AG20443 (cell line): ENCODE results near the gene TRIM44.
"Not testable (repeated sequence)": the region's sequence is repeated elsewhere in the genome, so short reads cannot be mapped to it uniquely, and the experiment has no call there.

Experiments used
- DNase-seq: peaks from one replicate; pipeline ENCODE4 v3.0.0; 2012; ENCODE audit warnings: low spot score, mixed read lengths

TRIM44 gene

GRCh38 chr11:35633827-35634423 is 28.6 kb upstream of the TRIM44 start:
- DNase-seq, result no peak

- no peak for DNase-seq
Measured at GRCh38 chr11:35635933-35636332, 26.6 kb upstream of the TRIM44 start.

GRCh38 chr11:35639591-35640179 is 22.9 kb upstream of the TRIM44 start:
- DNase-seq, result no peak

GRCh38 chr11:35641171-35641897 is 21.2 kb upstream of the TRIM44 start:
- no peak for DNase-seq

GRCh38 chr11:35641964-35642363 is 20.6 kb upstream of the TRIM44 start:
- DNase-seq, result no peak

GRCh38 chr11:35647421-35648093 is 15.0 kb upstream of the TRIM44 start:
- no peak for DNase-seq

GRCh38 chr11:35650006-35650405 is 12.6 kb upstream of the TRIM44 start:
- peak; percentile 30 for DNase-seq

- no peak for DNase-seq
Measured at GRCh38 chr11:35650467-35650866, 12.1 kb upstream of the TRIM44 start.

GRCh38 chr11:35651263-35651662 is 11.3 kb upstream of the TRIM44 start:
- DNase-seq, result no peak

GRCh38 chr11:35652786-35653185 is 9.8 kb upstream of the TRIM44 start:
- DNase-seq, result not testable (repeated sequence)

- DNase-seq, result no peak
Measured at GRCh38 chr11:35654711-35655110, 7.9 kb upstream of the TRIM44 start.

GRCh38 chr11:35655254-35655653 is 7.3 kb upstream of the TRIM44 start:
- DNase-seq, result no peak

GRCh38 chr11:35655856-35656255 is 6.7 kb upstream of the TRIM44 start:
- no peak for DNase-seq

GRCh38 chr11:35658020-35658948 is 4.3 kb upstream of the TRIM44 start:
- no peak for DNase-seq

GRCh38 chr11:35661534-35661933 is 1.0 kb upstream of the TRIM44 start:
- DNase-seq, result no peak

- peak; percentile 10 for DNase-seq
Measured at GRCh38 chr11:35662061-35662648, 420 bp upstream of the TRIM44 start.

- no peak for DNase-seq
Measured at GRCh38 chr11:35663408-35663702, 780 bp downstream of the TRIM44 start.

- no peak for DNase-seq
Measured at GRCh38 chr11:35664977-35665441, 2.4 kb downstream of the TRIM44 start.

- DNase-seq, result no peak
Measured at GRCh38 chr11:35667257-35667656, 4.7 kb downstream of the TRIM44 start.

GRCh38 chr11:35668350-35668749 is 5.8 kb downstream of the TRIM44 start:
- not testable (repeated sequence) for DNase-seq

- DNase-seq, result no peak
Measured at GRCh38 chr11:35671396-35672127, 9.0 kb downstream of the TRIM44 start.
